ENCODE results near the gene TOGARAM1.

DNA sequence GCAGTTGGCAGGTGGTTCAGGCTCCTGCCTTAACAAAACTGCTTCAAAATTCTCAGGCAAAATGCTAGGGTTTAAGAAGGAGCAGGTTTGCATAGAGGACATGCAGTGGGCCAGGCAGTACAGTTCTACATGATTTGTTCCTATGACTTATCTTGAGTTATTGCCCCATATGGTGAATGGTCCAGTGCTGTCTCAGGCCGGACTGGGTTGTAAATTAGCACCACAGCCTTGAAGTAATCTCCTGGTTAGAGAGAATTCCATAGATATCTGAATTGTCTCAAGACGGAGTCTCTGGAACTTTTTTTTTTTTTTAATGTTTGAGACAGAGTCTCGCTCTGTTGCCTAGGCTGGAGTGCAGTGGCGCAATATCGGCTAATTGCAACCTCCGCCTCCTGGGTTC, 110.1 kb downstream of the TOGARAM1 start:
- TF ChIP-seq, protein P1, sequence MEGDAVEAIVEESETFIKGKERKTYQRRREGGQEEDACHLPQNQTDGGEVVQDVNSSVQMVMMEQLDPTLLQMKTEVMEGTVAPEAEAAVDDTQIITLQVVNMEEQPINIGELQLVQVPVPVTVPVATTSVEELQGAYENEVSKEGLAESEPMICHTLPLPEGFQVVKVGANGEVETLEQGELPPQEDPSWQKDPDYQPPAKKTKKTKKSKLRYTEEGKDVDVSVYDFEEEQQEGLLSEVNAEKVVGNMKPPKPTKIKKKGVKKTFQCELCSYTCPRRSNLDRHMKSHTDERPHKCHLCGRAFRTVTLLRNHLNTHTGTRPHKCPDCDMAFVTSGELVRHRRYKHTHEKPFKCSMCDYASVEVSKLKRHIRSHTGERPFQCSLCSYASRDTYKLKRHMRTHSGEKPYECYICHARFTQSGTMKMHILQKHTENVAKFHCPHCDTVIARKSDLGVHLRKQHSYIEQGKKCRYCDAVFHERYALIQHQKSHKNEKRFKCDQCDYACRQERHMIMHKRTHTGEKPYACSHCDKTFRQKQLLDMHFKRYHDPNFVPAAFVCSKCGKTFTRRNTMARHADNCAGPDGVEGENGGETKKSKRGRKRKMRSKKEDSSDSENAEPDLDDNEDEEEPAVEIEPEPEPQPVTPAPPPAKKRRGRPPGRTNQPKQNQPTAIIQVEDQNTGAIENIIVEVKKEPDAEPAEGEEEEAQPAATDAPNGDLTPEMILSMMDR (IDR thresholded peaks at IDR 0.05; ENCODE audit: insufficient read depth, low read length, poor library complexity, severe bottlenecking): no peak
- no peak for TF ChIP-seq EZH2phosphoT487 (conservative IDR thresholded peaks at IDR 0.05; ENCODE audit: low read length)
